ENCODE results near the gene PCLO. TPM values are rescaled to one million over a fixed set of nuclear protein-coding genes. Genes with fewer than 3 reads are reported as not detected.
"Not testable (repeated sequence)": the region's sequence is repeated elsewhere in the genome, so short reads cannot be mapped to it uniquely, and the experiment has no call there.

Gene PCLO
- polyA plus RNA-seq, 3 donors: not detected

DNA sequence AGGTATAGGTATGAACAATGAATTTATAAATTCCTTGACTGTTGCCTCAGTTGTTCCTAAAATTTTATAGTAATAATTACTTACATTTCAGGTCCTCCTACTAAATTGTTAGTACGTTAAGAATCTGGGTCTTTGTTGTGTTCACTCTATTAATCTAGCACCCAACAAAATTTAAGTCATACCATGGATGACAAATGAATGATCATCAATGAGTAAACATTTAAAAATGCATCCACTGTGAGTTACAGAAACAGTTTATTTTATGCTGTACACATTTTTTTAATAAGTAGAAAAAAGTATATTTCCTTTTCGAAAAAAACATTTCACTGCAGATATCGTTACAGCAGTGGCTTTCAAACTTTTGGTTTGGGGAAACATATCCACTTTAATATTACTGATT, 265.2 kb downstream of the PCLO start:
- Mint-ChIP-seq H3K27ac (no peak overlapping the region), H3K4me1 (no peaks in the 10 kb centered on the region), H3K36me3 (no peaks in the 10 kb centered on the region), H3K4me3 (no peak overlapping the region), H3K27me3 (ENCODE audit: low read depth in 3 of 3) (no peaks in the 10 kb centered on the region), H3K9me3 (peaks cover 0 to 2% (median 0%) of the 10 kb centered on the region in 7 donors)
- H3K27ac ChIP-seq (ENCODE audit: low read depth in 1 of 2, low read length in 2 of 2): no peak overlapping the region
- intact Hi-C loops (cut with micrococcal nuclease): no loop called here
- no CpG with 5 or more reads among the region's 3 CpGs for WGBS (ENCODE audit: insufficient coverage)
- no peak for DNase-seq
- no peaks in the 10 kb centered on the region for H4K20me1 ChIP-seq (ENCODE audit: insufficient read depth, low read length)
- H3K36me3 ChIP-seq (replicated peaks in 1 of 2; ENCODE audit: control insufficient read depth in 1 of 2, insufficient read depth in 2 of 2, low read length in 2 of 2): no peaks in the 10 kb centered on the region
- H3K4me2 ChIP-seq (replicated peaks; ENCODE audit: extremely low read depth, low read length, poor library complexity, severe bottlenecking): no peak overlapping the region
- H3K79me2 ChIP-seq (ENCODE audit: insufficient read depth, low read length): no peaks in the 10 kb centered on the region
- H2AFZ ChIP-seq (ENCODE audit: insufficient read depth, low read depth, low read length, poor library complexity, severe bottlenecking): no peak overlapping the region
- H3K4me1 ChIP-seq (ENCODE audit: control insufficient read depth in 1 of 2, insufficient read depth in 2 of 2, low read length in 2 of 2): no peaks in the 10 kb centered on the region
- H3K9me3 ChIP-seq (replicated peaks in 1 of 2; ENCODE audit: control insufficient read depth in 1 of 2, insufficient read depth in 1 of 2, low read length in 2 of 2): no peaks in the 10 kb centered on the region
- H3K4me3 ChIP-seq (replicated peaks in 1 of 3; ENCODE audit: low read depth in 2 of 3, low read length in 3 of 3): no peak overlapping the region
- no peaks in the 10 kb centered on the region for H3K27me3 ChIP-seq (ENCODE audit: control insufficient read depth in 2 of 2, insufficient read depth in 2 of 2, low read length in 2 of 2)
- TF ChIP-seq CTCF (IDR thresholded peaks at IDR 0.05): no peak
- H3K9ac ChIP-seq (ENCODE audit: insufficient read depth, low read length, poor library complexity, severe bottlenecking): no peak overlapping the region

DNA sequence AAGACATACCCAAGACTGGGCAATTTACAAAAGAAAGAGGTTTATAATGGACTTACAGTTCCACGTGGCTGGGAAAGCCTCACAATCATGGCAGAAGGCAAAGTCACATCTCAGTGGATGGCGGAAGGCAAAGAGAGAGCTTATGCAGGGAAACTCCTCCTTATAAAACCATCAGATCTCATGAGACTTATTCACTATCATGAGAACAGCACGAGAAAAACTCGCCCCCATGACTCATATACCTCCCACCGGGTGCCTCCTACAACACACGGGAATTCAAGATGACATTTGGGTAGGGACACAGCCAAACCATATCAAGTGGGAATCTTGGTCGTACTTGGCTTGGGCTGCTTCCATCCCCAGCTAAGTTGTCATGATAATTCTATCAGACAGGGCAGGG, 268.3 kb downstream of the PCLO start:
- H3K4me2 ChIP-seq (replicated peaks; ENCODE audit: extremely low read depth, low read length, poor library complexity, severe bottlenecking); H3K27ac ChIP-seq (ENCODE audit: low read depth in 1 of 2, low read length in 2 of 2); H3K27me3 Mint-ChIP-seq (ENCODE audit: low read depth in 3 of 3); H3K27ac Mint-ChIP-seq; H3K4me3 Mint-ChIP-seq; H3K9me3 ChIP-seq (replicated peaks in 1 of 2; ENCODE audit: control insufficient read depth in 1 of 2, insufficient read depth in 1 of 2, low read length in 2 of 2); H3K36me3 Mint-ChIP-seq; H3K4me1 ChIP-seq (ENCODE audit: control insufficient read depth in 1 of 2, insufficient read depth in 2 of 2, low read length in 2 of 2); H3K4me1 Mint-ChIP-seq; H3K36me3 ChIP-seq (replicated peaks in 1 of 2; ENCODE audit: control insufficient read depth in 1 of 2, insufficient read depth in 2 of 2, low read length in 2 of 2); intact Hi-C loops (cut with micrococcal nuclease); H4K20me1 ChIP-seq (ENCODE audit: insufficient read depth, low read length); H3K27me3 ChIP-seq (ENCODE audit: control insufficient read depth in 2 of 2, insufficient read depth in 2 of 2, low read length in 2 of 2); DNase-seq; H3K4me3 ChIP-seq (replicated peaks in 1 of 3; ENCODE audit: low read depth in 2 of 3, low read length in 3 of 3); H3K9ac ChIP-seq (ENCODE audit: insufficient read depth, low read length, poor library complexity, severe bottlenecking); H3K9me3 Mint-ChIP-seq; H2AFZ ChIP-seq (ENCODE audit: insufficient read depth, low read depth, low read length, poor library complexity, severe bottlenecking); H3K79me2 ChIP-seq (ENCODE audit: insufficient read depth, low read length): not testable (repeated sequence)
- 100% methylated on average over 5 of the region's 7 CpGs for WGBS (ENCODE audit: insufficient coverage)
